Brain microvascular endothelial cell (primary cell): ENCODE data around the gene PIM2.

Experiments
- DNase-seq: peaks from one replicate; pipeline ENCODE4 v3.0.0-alpha.2; 2020
- H3K27ac ChIP-seq: fragments of 250-450 bp; sonication (Bioruptor Pico); 2 replicates; pipeline ENCODE4 v1.5.1; 2020; ENCODE audit warnings: mild to moderate bottlenecking, moderate library complexity
- H3K27me3 ChIP-seq: fragments of 250-450 bp; sonication (Bioruptor Pico); replicated peaks from 2 replicates; pipeline ENCODE4 v1.5.1; 2020; ENCODE audit warnings: mild to moderate bottlenecking
- H3K36me3 ChIP-seq: fragments of 250-450 bp; sonication (Bioruptor Pico); replicated peaks from 2 replicates; pipeline ENCODE4 v1.5.1; 2020; ENCODE audit warnings: mild to moderate bottlenecking
- H3K4me3 ChIP-seq: 2 replicates; pipeline ENCODE4 v1.5.1; 2011; ENCODE audit warnings: low read depth, mild to moderate bottlenecking, control low read depth, low read length, moderate library complexity
- in situ Hi-C: cut with HindIII; loops from 2 replicates; pipeline ENCODE4 v1.10.0; 2017; ENCODE audit warnings: low sequenced_read_pairs, low pct_ligation_motif_present
- TF ChIP-seq, protein P1 (sequence below): IDR thresholded peaks from 2 replicates; pipeline ENCODE4 v1.5.1; 2011; ENCODE audit warnings: low read depth, mild to moderate bottlenecking, moderate library complexity, low read length, control low read depth, inconsistent platforms; ENCODE audit errors: missing control alignments

The PIM2 gene

DNA sequence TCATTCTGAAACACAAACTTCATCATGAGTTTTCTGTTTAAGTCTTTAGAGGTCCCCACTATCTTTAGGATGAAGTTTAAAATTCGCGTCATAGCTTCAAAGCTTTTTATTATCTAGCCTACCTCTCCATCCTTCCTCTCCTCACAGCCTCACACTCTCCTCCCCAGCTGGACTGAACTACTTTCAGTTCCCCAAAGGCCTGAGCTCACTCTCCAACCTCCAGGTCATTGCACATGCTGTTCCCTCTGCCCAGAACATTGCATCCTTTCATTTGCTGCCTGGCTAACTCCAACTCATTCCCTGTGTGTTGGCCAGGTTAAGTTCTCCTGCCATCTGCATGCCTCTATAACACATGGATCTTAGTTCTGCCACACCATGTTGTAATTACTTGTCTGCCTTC lies 41.5 kb upstream of the PIM2 start:
- Histone ChIP-seq H3K4me3 (no peak overlapping the region), H3K27ac (no peak overlapping the region), H3K27me3 (no peaks in the 10 kb centered on the region), H3K36me3 (no peaks in the 10 kb centered on the region)
- TF ChIP-seq, protein P1, sequence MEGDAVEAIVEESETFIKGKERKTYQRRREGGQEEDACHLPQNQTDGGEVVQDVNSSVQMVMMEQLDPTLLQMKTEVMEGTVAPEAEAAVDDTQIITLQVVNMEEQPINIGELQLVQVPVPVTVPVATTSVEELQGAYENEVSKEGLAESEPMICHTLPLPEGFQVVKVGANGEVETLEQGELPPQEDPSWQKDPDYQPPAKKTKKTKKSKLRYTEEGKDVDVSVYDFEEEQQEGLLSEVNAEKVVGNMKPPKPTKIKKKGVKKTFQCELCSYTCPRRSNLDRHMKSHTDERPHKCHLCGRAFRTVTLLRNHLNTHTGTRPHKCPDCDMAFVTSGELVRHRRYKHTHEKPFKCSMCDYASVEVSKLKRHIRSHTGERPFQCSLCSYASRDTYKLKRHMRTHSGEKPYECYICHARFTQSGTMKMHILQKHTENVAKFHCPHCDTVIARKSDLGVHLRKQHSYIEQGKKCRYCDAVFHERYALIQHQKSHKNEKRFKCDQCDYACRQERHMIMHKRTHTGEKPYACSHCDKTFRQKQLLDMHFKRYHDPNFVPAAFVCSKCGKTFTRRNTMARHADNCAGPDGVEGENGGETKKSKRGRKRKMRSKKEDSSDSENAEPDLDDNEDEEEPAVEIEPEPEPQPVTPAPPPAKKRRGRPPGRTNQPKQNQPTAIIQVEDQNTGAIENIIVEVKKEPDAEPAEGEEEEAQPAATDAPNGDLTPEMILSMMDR = no peak
- no peak for DNase-seq
- in situ Hi-C loops = no loop called here

GRCh38 chrX:48958635-48959094 lies 39.8 kb upstream of the PIM2 start:
- TF ChIP-seq, protein P1 = no peak
- Histone ChIP-seq H3K27ac (peak overlapping the region; percentile 100), H3K27me3 (no peaks in the 10 kb centered on the region), H3K4me3 (peak overlapping the region; percentile 58), H3K36me3 (no peaks in the 10 kb centered on the region)
- in situ Hi-C loops = no loop called here
- peak; percentile 65 for DNase-seq

GRCh38 chrX:48957827-48958634 lies 39.2 kb upstream of the PIM2 start:
- DNase-seq = peak; percentile 96
- TF ChIP-seq, protein P1 = no peak
- Histone ChIP-seq H3K36me3 (no peaks in the 10 kb centered on the region), H3K27ac (peak overlapping the region; percentile 100), H3K27me3 (no peaks in the 10 kb centered on the region), H3K4me3 (peak overlapping the region; percentile 74)
- in situ Hi-C loops = no loop called here

DNA sequence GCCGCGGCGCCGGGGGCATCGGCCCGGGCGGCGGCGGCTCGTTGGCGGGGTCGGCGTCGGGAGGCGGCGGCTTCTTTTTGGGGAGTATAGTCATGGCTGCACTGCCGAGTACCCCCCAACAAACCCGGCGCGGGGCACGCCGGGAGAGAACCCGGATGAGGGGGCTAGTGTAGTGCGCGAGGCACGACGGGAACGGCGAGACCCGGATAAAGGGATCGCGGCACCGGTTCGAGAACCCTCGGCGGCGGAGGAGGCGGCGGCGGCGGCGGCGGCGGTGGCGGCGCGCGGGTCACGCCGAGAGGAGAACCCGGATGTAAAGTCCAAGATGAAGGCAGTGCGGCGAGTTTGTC lies 38.6 kb upstream of the PIM2 start, which contains the start of gene OTUD5:
Gene OTUD5 (minus strand): TSS at position 131 of the 350 bp plus-strand sequence. CDS start 37 bp downstream, at position 94.
- TF ChIP-seq, protein P1 = no peak
- Histone ChIP-seq H3K27me3 (no peaks in the 10 kb centered on the region), H3K36me3 (no peaks in the 10 kb centered on the region), H3K27ac (peak within 1 kb of the TSS; percentile 100), H3K4me3 (peak within 1 kb of the TSS; percentile 74)
- DNase-seq = no peak
- in situ Hi-C loops = no loop called here

DNA sequence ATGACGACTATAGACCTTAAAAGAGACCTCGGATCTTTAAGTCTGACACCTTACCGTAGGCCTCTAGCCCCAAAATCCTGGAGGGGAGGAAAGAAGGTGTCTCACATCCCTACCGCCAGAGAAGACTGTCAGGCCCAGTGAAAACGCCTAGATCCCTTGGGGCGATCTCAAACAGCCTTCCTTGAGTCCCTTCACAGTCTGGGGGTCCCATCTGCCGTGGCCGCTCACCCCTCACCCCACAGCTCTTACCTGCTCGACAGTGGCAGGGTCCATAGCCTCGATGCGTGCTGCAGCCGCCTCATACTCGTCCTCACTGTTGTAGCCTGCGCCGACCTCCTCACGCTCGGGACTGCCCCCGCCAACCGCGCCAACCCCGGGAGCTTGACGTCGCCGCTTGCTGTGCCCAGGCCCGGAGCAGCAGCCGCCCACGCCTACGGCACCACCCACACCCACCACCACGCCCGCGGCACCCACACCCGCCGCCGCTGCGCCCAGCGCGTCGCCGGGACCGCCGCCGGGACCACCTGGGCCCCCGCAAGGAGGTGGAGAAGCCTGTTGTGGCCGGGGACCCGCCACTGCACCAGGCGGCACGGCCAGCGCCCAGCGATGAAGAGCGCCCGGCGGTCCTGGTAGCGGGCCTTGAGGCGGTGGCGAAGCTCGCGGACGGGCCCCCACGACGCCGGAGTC lies 38.0 kb upstream of the PIM2 start:
- H3K27ac ChIP-seq = peak overlapping the region; percentile 100
- in situ Hi-C loops = no loop called here
- H3K36me3 ChIP-seq = no peaks in the 10 kb centered on the region
- H3K4me3 ChIP-seq = peak overlapping the region; percentile 72
- DNase-seq = no peak
- TF ChIP-seq, protein P1 = no peak
- H3K27me3 ChIP-seq = no peaks in the 10 kb centered on the region
